K562 (cell line): ENCODE data around the gene GON7. TPM values are rescaled to one million over a fixed set of nuclear protein-coding genes. Genes with fewer than 3 reads are reported as not detected.

Experiments used
- ATF7 ChIP-seq: fragments of 450-650 bp; IDR thresholded peaks from 2 replicates; pipeline ENCODE4 v1.7.1; 2014; ENCODE audit warnings: mild to moderate bottlenecking, moderate library complexity
- ELF1 ChIP-seq: fragments of 200-800 bp; sonication (Bioruptor generic); IDR thresholded peaks from 2 replicates; pipeline ENCODE4 v1.6.1; 2016; ENCODE audit warnings: missing genetic modification characterization, missing compliant biosample characterization
- ESRRA ChIP-seq: fragments of 450-650 bp; IDR thresholded peaks from 2 replicates; pipeline ENCODE4 v1.6.1; 2014; ENCODE audit warnings: low read depth, mild to moderate bottlenecking, moderate library complexity, borderline replicate concordance
- FOXA3 ChIP-seq, 2 experiments: fragments of 450-650 bp in 1 of 2; sonication (generic) in 1 of 2; formaldehyde crosslinking; IDR thresholded peaks in 1 of 2; conservative IDR thresholded peaks in 1 of 2; 2 replicates each; pipeline versions ENCODE4 v1.4.0 to v1.8.0; 2020 to 2022; ENCODE audit warnings: mild to moderate bottlenecking in 2 of 2, missing genetic modification reagents in 1 of 2
- FOXK2 ChIP-seq, 2 experiments: fragments of 450-650 bp; IDR thresholded peaks in 1 of 2; conservative IDR thresholded peaks in 1 of 2; 2 replicates each; pipeline ENCODE4 v1.6.1; 2016; ENCODE audit warnings: low read depth in 2 of 2, mild to moderate bottlenecking in 1 of 2
- KDM4B ChIP-seq, 2 experiments: fragments of 450-650 bp in 1 of 2; sonication (generic) in 1 of 2; IDR thresholded peaks; 2 replicates each; pipeline ENCODE4 v1.6.1; 2016 to 2017; ENCODE audit warnings: borderline replicate concordance in 2 of 2, antibody characterized with exemption in 1 of 2, low read depth in 1 of 2, mild to moderate bottlenecking in 1 of 2
- KLF1 ChIP-seq: fragments of 450-650 bp; IDR thresholded peaks from 2 replicates; pipeline ENCODE4 v1.6.1; 2016; ENCODE audit warnings: missing genetic modification characterization, missing compliant biosample characterization
- MEIS2 ChIP-seq: fragments of 450-650 bp; IDR thresholded peaks from 2 replicates; pipeline ENCODE4 v1.6.1; 2014; ENCODE audit warnings: mild to moderate bottlenecking; ENCODE audit not compliant: partially characterized antibody
- MYC ChIP-seq, 2 experiments: fragments of 250-450 bp in 1 of 2; sonication (Bioruptor Pico) in 1 of 2; IDR thresholded peaks; 2 replicates each; pipeline versions ENCODE4 v1.5.1 to v1.6.1; 2012 to 2021; ENCODE audit warnings: low read depth in 2 of 2, borderline replicate concordance in 1 of 2, improper control_type of control experiment in 1 of 2, low read length in 1 of 2, mild to moderate bottlenecking in 1 of 2, moderate library complexity in 1 of 2
- SIN3A ChIP-seq, 2 experiments: fragments of 150-350 bp in 1 of 2; IDR thresholded peaks; 2 replicates each; pipeline ENCODE4 v1.6.1; 2011 to 2016; ENCODE audit warnings: borderline replicate concordance in 2 of 2, low read depth in 2 of 2, low read length in 2 of 2, mild to moderate bottlenecking in 2 of 2, moderate library complexity in 2 of 2; ENCODE audit not compliant: control insufficient read depth in 1 of 2
- SLC30A9 ChIP-seq: fragments of 250-450 bp; sonication (Bioruptor Pico); IDR thresholded peaks from 2 replicates; pipeline ENCODE4 v1.8.0; 2022; ENCODE audit warnings: mild to moderate bottlenecking, moderate library complexity
- SP2 ChIP-seq: IDR thresholded peaks from 2 replicates; pipeline ENCODE4 v1.6.1; 2011; ENCODE audit warnings: mild to moderate bottlenecking, low read depth, low read length, moderate library complexity; ENCODE audit not compliant: poor library complexity, severe bottlenecking; ENCODE audit errors: extremely low read depth
- ZBTB1 ChIP-seq: sonication (generic); formaldehyde crosslinking; IDR thresholded peaks from 2 replicates; pipeline ENCODE4 v1.8.1; 2023; ENCODE audit warnings: missing genetic modification reagents, low read depth, mild to moderate bottlenecking, borderline replicate concordance
- ZNF175 ChIP-seq: fragments of 200-800 bp; sonication (Bioruptor generic); IDR thresholded peaks from 2 replicates; pipeline ENCODE4 v1.6.1; 2016; ENCODE audit warnings: low read depth, mild to moderate bottlenecking, missing genetic modification characterization, missing compliant biosample characterization
- ZNF184 ChIP-seq: sonication (generic); formaldehyde crosslinking; IDR thresholded peaks from 2 replicates; pipeline ENCODE4 v1.5.0; 2020; ENCODE audit warnings: missing genetic modification reagents
- polyA plus RNA-seq, 8 experiments: library from polyadenylated mRNA; depleted of rRNA in 4 of 8; stranded (reverse) in 5 of 8; unstranded in 3 of 8; fragments of >200 nt; fragmentation: Nextera tagmentation in 2 of 8; fragmentation: Illumina TruSeq in 1 of 8; extraction: Ambion mirVana in 2 of 8; extraction: Trizol in 1 of 8; gene quantifications; 2 replicates each; pipeline versions ENCODE4 v1.2.1 to v1.2.3, GENCODE V29; 2011 to 2014; ENCODE audit warnings: inconsistent platforms in 1 of 8, missing spikeins in 1 of 8
- total RNA-seq, 7 experiments: library from RNA; depleted of rRNA in 6 of 7; stranded (reverse); fragments of >200 nt in 6 of 7; fragmentation: Illumina TruSeq in 2 of 7; extraction: Trizol in 2 of 7; gene quantifications; 2 replicates each; pipeline versions ENCODE4 v1.2.1 to v1.2.3, GENCODE V29; 2011 to 2021; ENCODE audit warnings: low replicate concordance in 1 of 7
- TF ChIP-seq, protein P1 (sequence below): sonication (generic); formaldehyde crosslinking; IDR thresholded peaks from 2 replicates; pipeline ENCODE4 v1.8.1; 2023; ENCODE audit warnings: mild to moderate bottlenecking, missing genetic modification reagents
- TF ChIP-seq, protein P2 (sequence below): fragments of 200-800 bp; sonication (Bioruptor generic); IDR thresholded peaks from 2 replicates; pipeline ENCODE4 v1.6.1; 2017; ENCODE audit warnings: missing genetic modification characterization, missing compliant biosample characterization
- TF ChIP-seq, protein P3 (sequence below): fragments of 450-650 bp; IDR thresholded peaks from 2 replicates; pipeline ENCODE4 v1.6.1; 2018; ENCODE audit not compliant: partially characterized antibody

The GON7 gene
- total and polyA plus RNA-seq, 9 of the 15 experiments (the other 6 are each of a cell fraction or from before 2014, with no cell fraction given), result 13.7 to 34.0 (median 23.9) TPM

DNA sequence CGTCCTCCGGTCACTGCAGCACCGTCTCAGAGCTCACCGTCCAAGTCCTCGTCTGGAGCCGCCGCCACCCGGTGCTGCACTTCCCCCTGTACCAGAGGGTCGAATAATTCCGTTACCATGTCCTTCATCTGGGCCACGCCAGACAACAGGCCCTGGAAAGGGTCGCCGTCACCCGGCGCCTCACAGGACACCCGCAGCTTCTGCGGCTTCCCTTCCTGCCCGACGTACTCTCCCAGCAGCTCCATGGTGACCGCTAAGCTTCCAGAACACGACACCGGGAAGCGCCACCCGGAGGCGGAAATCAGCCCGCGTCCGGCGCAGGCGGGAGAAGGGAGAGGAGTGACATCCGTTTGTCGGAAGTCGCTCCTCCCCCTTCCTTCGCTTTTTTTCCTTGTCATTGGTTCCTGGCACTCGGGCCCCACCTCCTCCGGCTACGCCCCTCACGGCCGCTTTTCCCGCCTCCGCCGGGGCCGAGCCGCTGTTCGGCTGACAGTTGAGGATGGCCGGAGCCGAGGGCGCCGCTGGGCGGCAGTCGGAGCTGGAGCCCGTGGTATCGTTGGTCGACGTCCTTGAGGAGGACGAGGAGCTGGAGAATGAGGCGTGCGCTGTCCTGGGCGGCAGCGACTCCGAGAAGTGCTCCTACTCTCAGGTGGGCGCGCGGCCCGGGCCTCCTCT is at the start of gene GON7, which contains the start of gene UBR7 (continued):
- TF ChIP-seq SIN3A (IDR thresholded peaks at IDR 0.05; ENCODE audit: borderline replicate concordance in 2 of 2, control insufficient read depth in 1 of 2, low read depth in 2 of 2, low read length in 2 of 2) (peak; percentile 68 to 85; a peak in 1 of 4 replicates), ESRRA (peak; percentile 57; the same call in 1 of the 2 replicates), SLC30A9 (CRISPR knock-in tag) (no peak), ATF7 (peak; percentile 68; the same call in 1 of the 2 replicates), KDM4B (IDR thresholded peaks at IDR 0.05; ENCODE audit: borderline replicate concordance in 2 of 2, low read depth in 1 of 2) (peak in 1 of 2 experiments; percentile 57; a peak in 1 of 4 replicates), FOXA3 (CRISPR knock-in tag; conservative IDR thresholded peaks at IDR 0.05 in 1 of 2, IDR thresholded peaks at IDR 0.05 in 1 of 2) (0 out of 4 replicates have a peak, but pooled peaks of 1 of the 2 experiments have one; percentile 24), MEIS2 (peak; percentile 63), ZNF175 (no peak), ELF1 (peak; percentile 84), FOXK2 (conservative IDR thresholded peaks at IDR 0.05 in 1 of 2, IDR thresholded peaks at IDR 0.05 in 1 of 2; ENCODE audit: low read depth in 2 of 2) (peak in 1 of 2 experiments; percentile 22; a peak in 1 of 4 replicates), MYC (IDR thresholded peaks at IDR 0.05; ENCODE audit: low read depth, low read length) (0 out of 2 replicates have a peak, but pooled peaks have one; percentile 43), MYC (CRISPR knock-in tag; IDR thresholded peaks at IDR 0.05; ENCODE audit: borderline replicate concordance, low read depth) (no peak), ZNF184 (CRISPR knock-in tag) (no peak), SP2 (peak; percentile 27), ZBTB1 (CRISPR knock-in tag) (0 out of 2 replicates have a peak, but pooled peaks have one; percentile 1), KLF1 (tag) (0 out of 2 replicates have a peak, but pooled peaks have one; percentile 23)
- TF ChIP-seq, protein P1, sequence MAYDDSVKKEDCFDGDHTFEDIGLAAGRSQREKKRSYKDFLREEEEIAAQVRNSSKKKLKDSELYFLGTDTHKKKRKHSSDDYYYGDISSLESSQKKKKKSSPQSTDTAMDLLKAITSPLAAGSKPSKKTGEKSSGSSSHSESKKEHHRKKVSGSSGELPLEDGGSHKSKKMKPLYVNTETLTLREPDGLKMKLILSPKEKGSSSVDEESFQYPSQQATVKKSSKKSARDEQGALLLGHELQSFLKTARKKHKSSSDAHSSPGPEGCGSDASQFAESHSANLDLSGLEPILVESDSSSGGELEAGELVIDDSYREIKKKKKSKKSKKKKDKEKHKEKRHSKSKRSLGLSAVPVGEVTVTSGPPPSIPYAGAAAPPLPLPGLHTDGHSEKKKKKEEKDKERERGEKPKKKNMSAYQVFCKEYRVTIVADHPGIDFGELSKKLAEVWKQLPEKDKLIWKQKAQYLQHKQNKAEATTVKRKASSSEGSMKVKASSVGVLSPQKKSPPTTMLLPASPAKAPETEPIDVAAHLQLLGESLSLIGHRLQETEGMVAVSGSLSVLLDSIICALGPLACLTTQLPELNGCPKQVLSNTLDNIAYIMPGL (CRISPR knock-in tag), result no peak
- TF ChIP-seq, protein P2, sequence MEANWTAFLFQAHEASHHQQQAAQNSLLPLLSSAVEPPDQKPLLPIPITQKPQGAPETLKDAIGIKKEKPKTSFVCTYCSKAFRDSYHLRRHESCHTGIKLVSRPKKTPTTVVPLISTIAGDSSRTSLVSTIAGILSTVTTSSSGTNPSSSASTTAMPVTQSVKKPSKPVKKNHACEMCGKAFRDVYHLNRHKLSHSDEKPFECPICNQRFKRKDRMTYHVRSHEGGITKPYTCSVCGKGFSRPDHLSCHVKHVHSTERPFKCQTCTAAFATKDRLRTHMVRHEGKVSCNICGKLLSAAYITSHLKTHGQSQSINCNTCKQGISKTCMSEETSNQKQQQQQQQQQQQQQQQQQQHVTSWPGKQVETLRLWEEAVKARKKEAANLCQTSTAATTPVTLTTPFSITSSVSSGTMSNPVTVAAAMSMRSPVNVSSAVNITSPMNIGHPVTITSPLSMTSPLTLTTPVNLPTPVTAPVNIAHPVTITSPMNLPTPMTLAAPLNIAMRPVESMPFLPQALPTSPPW (CRISPR knock-in tag), result no peak; the same call in 1 of the 2 replicates
- TF ChIP-seq, protein P3, sequence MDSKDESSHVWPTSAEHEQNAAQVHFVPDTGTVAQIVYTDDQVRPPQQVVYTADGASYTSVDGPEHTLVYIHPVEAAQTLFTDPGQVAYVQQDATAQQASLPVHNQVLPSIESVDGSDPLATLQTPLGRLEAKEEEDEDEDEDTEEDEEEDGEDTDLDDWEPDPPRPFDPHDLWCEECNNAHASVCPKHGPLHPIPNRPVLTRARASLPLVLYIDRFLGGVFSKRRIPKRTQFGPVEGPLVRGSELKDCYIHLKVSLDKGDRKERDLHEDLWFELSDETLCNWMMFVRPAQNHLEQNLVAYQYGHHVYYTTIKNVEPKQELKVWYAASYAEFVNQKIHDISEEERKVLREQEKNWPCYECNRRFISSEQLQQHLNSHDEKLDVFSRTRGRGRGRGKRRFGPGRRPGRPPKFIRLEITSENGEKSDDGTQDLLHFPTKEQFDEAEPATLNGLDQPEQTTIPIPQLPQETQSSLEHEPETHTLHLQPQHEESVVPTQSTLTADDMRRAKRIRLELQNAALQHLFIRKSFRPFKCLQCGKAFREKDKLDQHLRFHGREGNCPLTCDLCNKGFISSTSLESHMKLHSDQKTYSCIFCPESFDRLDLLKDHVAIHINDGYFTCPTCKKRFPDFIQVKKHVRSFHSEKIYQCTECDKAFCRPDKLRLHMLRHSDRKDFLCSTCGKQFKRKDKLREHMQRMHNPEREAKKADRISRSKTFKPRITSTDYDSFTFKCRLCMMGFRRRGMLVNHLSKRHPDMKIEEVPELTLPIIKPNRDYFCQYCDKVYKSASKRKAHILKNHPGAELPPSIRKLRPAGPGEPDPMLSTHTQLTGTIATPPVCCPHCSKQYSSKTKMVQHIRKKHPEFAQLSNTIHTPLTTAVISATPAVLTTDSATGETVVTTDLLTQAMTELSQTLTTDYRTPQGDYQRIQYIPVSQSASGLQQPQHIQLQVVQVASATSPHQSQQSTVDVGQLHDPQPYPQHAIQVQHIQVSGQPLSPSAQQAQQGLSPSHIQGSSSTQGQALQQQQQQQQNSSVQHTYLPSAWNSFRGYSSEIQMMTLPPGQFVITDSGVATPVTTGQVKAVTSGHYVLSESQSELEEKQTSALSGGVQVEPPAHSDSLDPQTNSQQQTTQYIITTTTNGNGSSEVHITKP, result no peak
